ENCODE results near the gene LHX4. TPM values are rescaled to one million over a fixed set of nuclear protein-coding genes. Genes with fewer than 3 reads are reported as not detected.

LHX4 gene
- total RNA-seq, 4 donors from 2014 or later, result 0.48 to 1.2 TPM; not detected in 2

DNA sequence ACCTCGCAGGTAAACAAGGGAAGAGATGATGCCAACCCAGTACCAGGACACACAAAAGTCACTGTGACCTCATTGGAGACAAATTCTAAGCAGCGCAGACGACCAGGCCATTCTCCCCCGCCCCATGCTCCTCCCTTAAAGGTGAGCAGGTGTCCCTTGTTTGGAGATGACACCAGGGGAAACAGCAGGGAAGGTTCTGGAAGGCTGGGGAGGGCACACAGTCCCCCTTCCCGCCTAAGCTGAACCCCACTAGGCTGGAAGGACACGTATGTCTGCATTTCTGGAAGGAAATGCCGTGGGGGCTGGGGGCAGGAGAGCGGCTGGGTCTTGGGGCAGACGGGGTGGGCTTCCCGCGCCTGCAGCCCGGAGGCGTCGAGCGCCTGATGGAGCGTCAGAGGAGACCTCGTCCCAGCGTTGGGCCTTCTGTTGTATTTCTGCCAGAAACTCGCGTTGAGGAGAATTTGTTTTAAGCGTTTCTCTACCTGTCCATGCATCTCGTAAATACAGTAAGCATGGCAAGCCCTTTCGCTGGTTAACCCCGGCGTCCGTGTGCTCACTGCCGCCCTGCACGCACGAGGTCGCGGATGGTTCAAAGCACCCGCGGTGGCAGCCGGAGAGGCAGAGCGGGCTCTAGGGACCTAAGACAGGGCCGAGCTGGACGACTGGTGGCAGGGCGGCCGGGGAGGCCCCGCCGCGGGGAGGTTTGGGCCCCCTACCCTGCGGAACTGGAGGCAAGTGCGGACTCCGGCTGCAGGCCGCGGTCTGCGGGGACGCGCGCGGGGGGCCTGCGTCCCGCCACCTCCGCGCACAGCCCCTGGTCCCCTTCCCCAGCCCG, 1.2 kb upstream of the LHX4 start:
- peaks cover 100% of the 10 kb centered on the region for H3K27me3 ChIP-seq
- no peak for DNase-seq
- peaks cover 31 to 43% (median 37%) of the 10 kb centered on the region in 4 donors for H3K4me1 ChIP-seq
- H3K27ac ChIP-seq, result no peak overlapping the region
- no peaks in the 10 kb centered on the region for H3K9me3 ChIP-seq
- TF ChIP-seq POLR2AphosphoS5 (IDR thresholded peaks at IDR 0.05) (no peak), POLR2A (IDR thresholded peaks at IDR 0.05) (no peak), EP300 (IDR thresholded peaks at IDR 0.05; ENCODE audit: low read depth) (no peak)
- TF ChIP-seq, protein P1, sequence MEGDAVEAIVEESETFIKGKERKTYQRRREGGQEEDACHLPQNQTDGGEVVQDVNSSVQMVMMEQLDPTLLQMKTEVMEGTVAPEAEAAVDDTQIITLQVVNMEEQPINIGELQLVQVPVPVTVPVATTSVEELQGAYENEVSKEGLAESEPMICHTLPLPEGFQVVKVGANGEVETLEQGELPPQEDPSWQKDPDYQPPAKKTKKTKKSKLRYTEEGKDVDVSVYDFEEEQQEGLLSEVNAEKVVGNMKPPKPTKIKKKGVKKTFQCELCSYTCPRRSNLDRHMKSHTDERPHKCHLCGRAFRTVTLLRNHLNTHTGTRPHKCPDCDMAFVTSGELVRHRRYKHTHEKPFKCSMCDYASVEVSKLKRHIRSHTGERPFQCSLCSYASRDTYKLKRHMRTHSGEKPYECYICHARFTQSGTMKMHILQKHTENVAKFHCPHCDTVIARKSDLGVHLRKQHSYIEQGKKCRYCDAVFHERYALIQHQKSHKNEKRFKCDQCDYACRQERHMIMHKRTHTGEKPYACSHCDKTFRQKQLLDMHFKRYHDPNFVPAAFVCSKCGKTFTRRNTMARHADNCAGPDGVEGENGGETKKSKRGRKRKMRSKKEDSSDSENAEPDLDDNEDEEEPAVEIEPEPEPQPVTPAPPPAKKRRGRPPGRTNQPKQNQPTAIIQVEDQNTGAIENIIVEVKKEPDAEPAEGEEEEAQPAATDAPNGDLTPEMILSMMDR (IDR thresholded peaks at IDR 0.05), result no peak
- intact Hi-C loops (cut with DNase I; ENCODE audit: low total_unique reads) (no loop called here), in situ Hi-C loops (cut with MboI; ENCODE audit: low pct_ligation_motif_present in 1 of 4, low pct_unique_long_range_greater_than_20kb in 1 of 4, low sequenced_read_pairs in 3 of 4) (no loop called here)
- WGBS, 2 donors (ENCODE audit: low coverage in 1 of 2), result 8 to 9% methylated on average over 4 to 54 of the region's 57 CpGs
- H3K36me3 ChIP-seq, result no peaks in the 10 kb centered on the region
- H3K4me3 ChIP-seq, result peak overlapping the region; percentile 43 to 84 (median 50)

DNA sequence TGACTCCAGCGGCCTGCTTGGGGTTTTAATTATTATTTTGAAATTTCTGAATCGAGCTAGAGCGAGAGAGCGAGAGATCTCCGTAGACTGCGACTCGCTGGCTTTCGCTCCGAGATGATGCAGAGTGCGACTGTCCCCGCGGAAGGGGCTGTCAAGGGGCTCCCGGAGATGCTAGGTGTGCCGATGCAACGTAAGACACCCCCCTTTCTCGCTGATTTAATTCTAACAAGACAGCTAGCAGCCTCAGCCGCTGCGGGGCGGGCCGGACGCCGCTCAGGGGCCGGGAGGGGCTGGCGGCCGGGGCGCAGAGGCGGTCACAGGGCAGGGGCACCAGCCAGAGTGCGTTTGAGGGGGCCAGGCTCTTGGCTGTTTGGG, 339 bp downstream of the LHX4 start:
- in situ Hi-C loops (cut with MboI; ENCODE audit: low pct_ligation_motif_present in 1 of 4, low pct_unique_long_range_greater_than_20kb in 1 of 4, low sequenced_read_pairs in 3 of 4), result no loop called here
- no peak for TF ChIP-seq POLR2AphosphoS5 (IDR thresholded peaks at IDR 0.05)
- no peak for TF ChIP-seq EP300 (IDR thresholded peaks at IDR 0.05; ENCODE audit: low read depth)

DNA sequence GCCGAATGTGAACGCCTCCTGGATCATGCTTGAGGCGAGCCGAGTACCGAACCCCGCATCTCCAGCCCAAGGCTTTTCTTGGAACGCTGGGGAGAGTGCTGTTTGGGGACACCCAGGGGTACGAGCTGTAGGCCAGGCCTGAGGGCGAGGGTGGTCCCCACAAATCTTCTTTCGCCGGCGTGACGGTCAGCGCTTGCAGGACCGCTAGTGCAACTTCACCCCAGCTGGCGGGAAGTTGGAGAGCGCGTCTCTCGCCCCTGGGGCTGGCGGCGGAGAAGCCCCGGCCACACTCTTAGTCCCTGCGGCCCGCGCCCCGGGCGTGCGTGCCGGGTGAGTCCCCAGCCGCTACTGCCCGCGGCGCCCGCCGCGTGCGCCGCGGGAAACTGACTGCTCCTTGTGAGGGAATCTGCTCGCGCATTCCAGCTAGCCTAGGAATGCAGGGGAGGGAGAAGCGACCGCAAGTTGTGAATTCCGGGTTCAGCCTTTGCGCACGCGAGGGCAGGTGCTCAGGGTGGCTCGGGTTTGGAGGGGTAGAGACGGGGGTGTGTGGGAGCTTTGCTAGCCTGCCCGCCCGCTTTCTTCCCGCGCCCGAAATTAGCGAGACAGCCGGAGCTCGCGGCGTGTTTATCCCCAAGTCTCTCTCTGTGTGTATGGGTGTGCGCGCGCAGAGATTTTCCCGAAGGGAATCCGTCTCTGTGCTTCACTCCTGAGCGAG, 884 bp downstream of the LHX4 start:
- DNase-seq, result no peak

More for the DNA sequence above, 339 bp downstream of the LHX4 start:
- Histone ChIP-seq H3K27ac (no peak overlapping the region), H3K4me1 (peaks cover 44 to 58% (median 51%) of the 10 kb centered on the region in 4 donors), H3K4me3 (peak overlapping the region in 3 of 4 donors; percentile 43 to 84 (median 50)), H3K36me3 (no peaks in the 10 kb centered on the region), H3K9me3 (no peaks in the 10 kb centered on the region), H3K27me3 (peaks cover 100% of the 10 kb centered on the region)
- intact Hi-C loops (cut with DNase I; ENCODE audit: low total_unique reads), result no loop called here
- 0% methylated on average over 24 of the region's 28 CpGs; no CpG with 5 or more reads in 1 of the 2 donors for WGBS, 2 donors (ENCODE audit: low coverage in 1 of 2)
- no peak for DNase-seq

DNA sequence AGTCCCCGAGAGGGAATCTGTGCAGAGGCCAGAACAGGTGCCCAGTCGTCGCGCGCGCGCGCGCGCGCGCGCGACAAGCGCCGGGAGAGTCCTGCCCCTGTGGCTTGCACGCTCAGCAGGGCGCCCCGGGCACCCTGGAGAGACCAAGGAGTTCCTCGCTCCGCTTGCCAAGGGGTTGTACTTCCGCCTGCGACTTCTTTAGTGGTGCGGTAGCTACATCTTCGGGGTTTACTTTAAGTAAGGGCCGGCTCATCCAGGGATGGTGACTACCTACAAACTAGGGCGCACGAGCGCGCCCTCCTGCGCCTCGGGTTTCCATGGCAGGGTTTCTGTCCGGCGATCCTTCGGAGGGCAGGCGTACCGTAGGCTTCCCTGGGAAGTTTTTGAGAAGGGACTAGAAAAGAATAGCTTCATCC, 1.4 kb downstream of the LHX4 start:
- Histone ChIP-seq H3K4me1 (peaks cover 52 to 70% (median 59%) of the 10 kb centered on the region in 4 donors), H3K36me3 (no peaks in the 10 kb centered on the region), H3K27ac (no peak overlapping the region), H3K4me3 (peak overlapping the region in 3 of 4 donors; percentile 1 to 84 (median 50)), H3K9me3 (no peaks in the 10 kb centered on the region), H3K27me3 (peaks cover 100% of the 10 kb centered on the region)
- in situ Hi-C loops (cut with MboI; ENCODE audit: low pct_ligation_motif_present in 1 of 4, low pct_unique_long_range_greater_than_20kb in 1 of 4, low sequenced_read_pairs in 3 of 4), result no loop called here
- DNase-seq, result no peak
- TF ChIP-seq, protein P1 (IDR thresholded peaks at IDR 0.05), result no peak
- TF ChIP-seq POLR2AphosphoS5 (IDR thresholded peaks at IDR 0.05) (no peak), POLR2A (IDR thresholded peaks at IDR 0.05) (no peak), EP300 (IDR thresholded peaks at IDR 0.05; ENCODE audit: low read depth) (no peak)
- WGBS, 2 donors (ENCODE audit: low coverage in 1 of 2), result 2% methylated on average over 36 of the region's 37 CpGs; no CpG with 5 or more reads in 1 of the 2 donors
- intact Hi-C loops (cut with DNase I; ENCODE audit: low total_unique reads), result no loop called here

More for the DNA sequence above, 884 bp downstream of the LHX4 start:
- intact Hi-C loops (cut with DNase I; ENCODE audit: low total_unique reads), result no loop called here
- H3K27ac ChIP-seq, result no peak overlapping the region
- peaks cover 100% of the 10 kb centered on the region for H3K27me3 ChIP-seq
- peak overlapping the region in 3 of 4 donors; percentile 1 to 84 (median 50) for H3K4me3 ChIP-seq
- H3K9me3 ChIP-seq, result no peaks in the 10 kb centered on the region
- TF ChIP-seq, protein P1 (IDR thresholded peaks at IDR 0.05), result no peak
- TF ChIP-seq POLR2AphosphoS5 (IDR thresholded peaks at IDR 0.05), result no peak
- TF ChIP-seq EP300 (IDR thresholded peaks at IDR 0.05; ENCODE audit: low read depth), result no peak
- no peak for TF ChIP-seq POLR2A (IDR thresholded peaks at IDR 0.05)
- in situ Hi-C loops (cut with MboI; ENCODE audit: low pct_ligation_motif_present in 1 of 4, low pct_unique_long_range_greater_than_20kb in 1 of 4, low sequenced_read_pairs in 3 of 4), result no loop called here
- peaks cover 49 to 64% (median 57%) of the 10 kb centered on the region in 4 donors for H3K4me1 ChIP-seq
- H3K36me3 ChIP-seq, result no peaks in the 10 kb centered on the region
- WGBS, 2 donors (ENCODE audit: low coverage in 1 of 2), result 1% methylated on average over 61 of the region's 65 CpGs; no CpG with 5 or more reads in 1 of the 2 donors

All from transverse colon (tissue), 4 donors.